Activated B cell treated with CpG ODN at 0.5 μM for 24 hours (primary cell): ENCODE results near the gene UGT2B28. TPM values are rescaled to one million over a fixed set of nuclear protein-coding genes. Genes with fewer than 3 reads are reported as not detected.
"Not testable (repeated sequence)": the region's sequence is repeated elsewhere in the genome, so short reads cannot be mapped to it uniquely, and the experiment has no call there.

Experiments used
- ATAC-seq: fragments of 200-7000 bp; cut with Tn5 transposase; one replicate; pipeline ENCODE4 v1.10.0; 2021; ENCODE audit warnings: low read depth, mild to moderate bottlenecking, moderate library complexity
- CTCF ChIA-PET: fragments of 350-600 bp; sonication (Branson Sonifier 250); formaldehyde crosslinking; loops from one replicate; lab custom pipeline; 2021; ENCODE audit warnings: antibody characterized with exemption; lab: Charles Lee
- POLR2A ChIA-PET: fragments of 350-600 bp; sonication (Branson Sonifier 250); formaldehyde crosslinking; loops from one replicate; lab custom pipeline; 2021; ENCODE audit warnings: antibody characterized with exemption; lab: Charles Lee
- DNase-seq: peaks from one replicate; pipeline ENCODE4 v3.0.0; 2022
- H3K27ac Mint-ChIP-seq: one replicate; pipeline ENCODE4 v1.8.0; 2020; ENCODE audit warnings: mixed read lengths
- H3K27me3 Mint-ChIP-seq: one replicate; pipeline ENCODE4 v1.8.0; 2021; ENCODE audit warnings: mixed read lengths
- H3K36me3 Mint-ChIP-seq: one replicate; pipeline ENCODE4 v1.8.0; 2021; ENCODE audit warnings: low read depth, mixed read lengths
- H3K4me1 Mint-ChIP-seq: one replicate; pipeline ENCODE4 v1.8.0; 2021; ENCODE audit warnings: mixed read lengths
- H3K4me3 Mint-ChIP-seq: one replicate; pipeline ENCODE4 v1.8.0; 2020; ENCODE audit warnings: mild to moderate bottlenecking, mixed read lengths
- H3K9me3 Mint-ChIP-seq: one replicate; pipeline ENCODE4 v1.8.0; 2020; ENCODE audit warnings: mixed read lengths
- intact Hi-C: fragments of 100-400 bp; cut with micrococcal nuclease; formaldehyde crosslinking; loops from one replicate; pipeline ENCODE4 v1.15.1; 2024
- total RNA-seq: library from RNA; stranded (reverse); gene quantifications from 2 replicates; pipeline ENCODE4 v1.2.3, GENCODE V29; 2022
- TF ChIP-seq, protein P1 (sequence below): fragments of 200-600 bp; IDR thresholded peaks from one replicate; pipeline ENCODE4 v1.8.0; 2022; ENCODE audit warnings: antibody characterized with exemption, mild to moderate bottlenecking

The UGT2B28 gene
- total RNA-seq, 1 donor from 2014 or later, result not detected

DNA sequence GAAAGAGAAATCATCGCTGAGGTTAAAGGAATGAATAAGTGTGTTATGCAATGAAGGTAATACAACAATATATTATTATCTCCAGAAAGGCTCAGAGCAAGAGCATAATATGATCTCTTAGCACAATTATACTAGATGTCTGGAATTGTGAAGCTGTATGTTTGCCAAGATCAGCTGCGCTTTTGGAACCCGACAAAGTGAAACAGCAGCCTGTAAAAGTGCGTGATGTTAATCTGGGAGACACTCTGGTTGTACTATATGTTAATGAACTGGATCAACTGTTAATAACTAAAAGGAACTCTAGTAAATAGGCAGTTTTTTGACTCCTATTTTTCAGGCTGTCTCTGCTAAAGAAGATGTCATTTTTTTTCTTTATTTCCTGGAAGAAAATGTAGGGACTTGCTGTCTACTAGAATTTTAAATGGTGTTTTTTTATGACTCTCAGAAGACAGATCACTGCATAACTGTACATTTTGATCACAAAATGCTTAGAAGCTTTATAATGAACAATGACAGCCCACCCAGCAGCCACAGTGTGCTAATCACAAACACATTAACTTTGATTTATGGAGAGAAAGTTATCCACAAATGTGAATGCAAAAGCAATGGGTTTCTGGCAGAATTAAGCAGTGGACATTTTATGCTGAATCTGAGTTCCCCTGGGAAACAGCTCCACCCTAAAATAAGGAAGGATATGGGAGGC is 50.2 kb downstream of the UGT2B28 start:
- H3K4me3 Mint-ChIP-seq, result no peak overlapping the region
- CTCF ChIA-PET, result no interaction called here

GRCh38 chr4:69331304-69331703 is 51.0 kb downstream of the UGT2B28 start:
- ATAC-seq, H3K27ac Mint-ChIP-seq, H3K4me3 Mint-ChIP-seq, intact Hi-C loops, POLR2A ChIA-PET, H3K27me3 Mint-ChIP-seq, H3K4me1 Mint-ChIP-seq, H3K36me3 Mint-ChIP-seq, DNase-seq, H3K9me3 Mint-ChIP-seq, CTCF ChIA-PET: not testable (repeated sequence)

More for the DNA sequence above, 50.2 kb downstream of the UGT2B28 start:
- Mint-ChIP-seq H3K9me3 (peaks cover 2% of the 10 kb centered on the region), H3K4me1 (no peaks in the 10 kb centered on the region), H3K36me3 (no peaks in the 10 kb centered on the region), H3K27ac (no peak overlapping the region), H3K27me3 (no peaks in the 10 kb centered on the region)
- TF ChIP-seq, protein P1, sequence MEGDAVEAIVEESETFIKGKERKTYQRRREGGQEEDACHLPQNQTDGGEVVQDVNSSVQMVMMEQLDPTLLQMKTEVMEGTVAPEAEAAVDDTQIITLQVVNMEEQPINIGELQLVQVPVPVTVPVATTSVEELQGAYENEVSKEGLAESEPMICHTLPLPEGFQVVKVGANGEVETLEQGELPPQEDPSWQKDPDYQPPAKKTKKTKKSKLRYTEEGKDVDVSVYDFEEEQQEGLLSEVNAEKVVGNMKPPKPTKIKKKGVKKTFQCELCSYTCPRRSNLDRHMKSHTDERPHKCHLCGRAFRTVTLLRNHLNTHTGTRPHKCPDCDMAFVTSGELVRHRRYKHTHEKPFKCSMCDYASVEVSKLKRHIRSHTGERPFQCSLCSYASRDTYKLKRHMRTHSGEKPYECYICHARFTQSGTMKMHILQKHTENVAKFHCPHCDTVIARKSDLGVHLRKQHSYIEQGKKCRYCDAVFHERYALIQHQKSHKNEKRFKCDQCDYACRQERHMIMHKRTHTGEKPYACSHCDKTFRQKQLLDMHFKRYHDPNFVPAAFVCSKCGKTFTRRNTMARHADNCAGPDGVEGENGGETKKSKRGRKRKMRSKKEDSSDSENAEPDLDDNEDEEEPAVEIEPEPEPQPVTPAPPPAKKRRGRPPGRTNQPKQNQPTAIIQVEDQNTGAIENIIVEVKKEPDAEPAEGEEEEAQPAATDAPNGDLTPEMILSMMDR, result no peak
- DNase-seq, result no peak
- intact Hi-C loops, result no loop called here
- POLR2A ChIA-PET, result no interaction called here
- ATAC-seq, result no peak

DNA sequence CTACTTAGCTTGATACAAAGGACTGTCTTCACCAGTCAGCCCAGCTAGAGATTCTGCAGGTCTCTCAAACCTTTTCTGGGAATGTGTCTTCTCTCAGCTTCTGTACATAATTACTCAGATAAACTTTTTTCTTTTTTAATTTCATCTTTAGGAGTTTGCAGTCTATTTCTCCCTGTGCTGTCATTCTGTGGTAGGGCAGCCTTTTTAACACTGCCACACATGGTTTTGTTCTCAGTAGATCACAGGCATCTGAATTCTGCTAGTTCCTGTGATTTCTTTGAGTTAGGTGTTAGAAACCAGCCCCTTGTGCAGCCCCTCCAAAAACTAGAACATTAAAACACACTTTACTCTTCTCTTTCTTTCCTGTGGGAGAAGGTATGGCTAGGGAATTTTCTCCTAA is 55.2 kb downstream of the UGT2B28 start:
- H3K4me1 Mint-ChIP-seq, H3K27me3 Mint-ChIP-seq, POLR2A ChIA-PET, H3K36me3 Mint-ChIP-seq, ATAC-seq, H3K27ac Mint-ChIP-seq, CTCF ChIA-PET, intact Hi-C loops, H3K9me3 Mint-ChIP-seq, H3K4me3 Mint-ChIP-seq, DNase-seq: not testable (repeated sequence)

GRCh38 chr4:69343114-69343513 is 62.8 kb downstream of the UGT2B28 start:
- H3K36me3 Mint-ChIP-seq, H3K9me3 Mint-ChIP-seq, POLR2A ChIA-PET, ATAC-seq, H3K4me1 Mint-ChIP-seq, intact Hi-C loops, H3K27me3 Mint-ChIP-seq, CTCF ChIA-PET, DNase-seq, H3K4me3 Mint-ChIP-seq, H3K27ac Mint-ChIP-seq: not testable (repeated sequence)

- CTCF ChIA-PET, ATAC-seq, H3K36me3 Mint-ChIP-seq, POLR2A ChIA-PET, intact Hi-C loops, H3K4me1 Mint-ChIP-seq, H3K27ac Mint-ChIP-seq, DNase-seq, H3K27me3 Mint-ChIP-seq, H3K4me3 Mint-ChIP-seq, H3K9me3 Mint-ChIP-seq: not testable (repeated sequence)
Observed at GRCh38 chr4:69343558-69344420, 63.5 kb downstream of the UGT2B28 start.

Other genes with a start within 250 kb of the UGT2B28 start
- not detected in 2 replicates for gene UGT2B7, start 184.0 kb upstream of the UGT2B28 start, total RNA-seq
- not detected in 2 replicates for gene UGT2B11, start 65.7 kb upstream of the UGT2B28 start, total RNA-seq
- gene UGT2B4, start 215.4 kb downstream of the UGT2B28 start, total RNA-seq, result not detected in 2 replicates